Thyroid gland (tissue), 4 donors: ENCODE data around the gene BTBD16.

ENCODE experiments used
- CTCF ChIP-seq, 6 experiments: fragments of 200-600 bp in 3 of 6; fragments of 450-650 bp in 3 of 6; sonication (generic) in 3 of 6; IDR thresholded peaks; one replicate each; pipeline ENCODE4 v1.5.1; 2016 to 2019; ENCODE audit warnings: antibody characterized with exemption in 6 of 6, mild to moderate bottlenecking in 2 of 6, inconsistent platforms in 1 of 6, moderate library complexity in 1 of 6
- POLR2A ChIP-seq, 2 donors: fragments of 450-650 bp; IDR thresholded peaks; one replicate each; pipeline ENCODE4 v1.6.1; 2017; ENCODE audit warnings: antibody characterized with exemption in 2 of 2, mild to moderate bottlenecking in 2 of 2, moderate library complexity in 1 of 2

DNA sequence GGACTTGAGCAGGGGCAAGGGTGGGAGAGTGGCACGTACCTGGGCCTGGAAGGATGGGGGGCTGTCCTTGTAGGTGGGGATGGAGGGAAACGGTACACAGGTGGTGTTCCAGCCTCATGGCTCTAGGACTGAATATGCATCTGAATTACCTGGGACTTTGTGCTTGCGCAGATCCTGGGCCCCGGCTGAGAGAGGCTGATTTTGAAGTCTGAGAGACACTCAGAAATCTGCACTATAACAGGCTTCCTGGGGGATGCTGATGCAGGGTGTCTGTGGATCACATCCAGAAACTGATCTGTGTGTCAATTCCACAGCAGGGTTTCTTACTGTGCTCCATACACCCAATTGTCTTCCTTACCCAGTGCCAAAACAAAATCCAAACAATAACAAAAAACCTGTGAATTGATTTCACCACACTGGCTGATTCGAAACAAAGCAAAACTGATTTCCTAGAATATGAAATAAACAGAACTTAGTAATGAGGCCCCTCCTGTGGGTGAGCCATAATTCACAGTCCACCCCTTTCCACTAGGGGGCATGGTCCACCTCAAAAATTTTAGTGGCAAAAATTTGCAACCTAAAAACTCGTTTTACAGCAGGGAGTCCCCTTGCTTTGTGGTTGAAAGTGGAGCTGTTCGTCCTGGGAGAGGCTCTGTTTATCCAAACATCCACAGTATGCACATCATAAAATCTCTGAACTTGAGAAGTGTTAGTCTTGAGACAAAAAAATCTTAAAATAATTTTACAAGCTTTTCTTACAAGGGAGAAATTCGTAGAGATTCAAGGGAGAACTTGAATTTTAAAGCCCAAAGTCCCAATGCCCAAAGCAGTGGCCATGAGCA, 71.4 kb downstream of the BTBD16 start:
- TF ChIP-seq CTCF (IDR thresholded peaks at IDR 0.05) = peak; percentile 52 to 71 (median 64)
- no peak for TF ChIP-seq POLR2A (IDR thresholded peaks at IDR 0.05)
